Skin epidermis (tissue), 12 donors: ENCODE measurements around the gene PARVB.
"Not testable (repeated sequence)": the region's sequence is repeated elsewhere in the genome, so short reads cannot be mapped to it uniquely, and the experiment has no call there.

Source experiments
- H3K27ac ChIP-seq, 21 experiments: fragments of 200-600 bp; sonication (generic) in 11 of 21; one replicate each; pipeline ENCODE4 v1.5.0; 2020; ENCODE audit warnings: mild to moderate bottlenecking in 3 of 21, inconsistent platforms in 2 of 21, moderate library complexity in 2 of 21
- H3K4me3 ChIP-seq, 7 experiments: fragments of 200-600 bp; sonication (generic) in 2 of 7; one replicate each; pipeline ENCODE4 v1.5.0; 2020; ENCODE audit warnings: inconsistent platforms in 2 of 7, mild to moderate bottlenecking in 2 of 7, moderate library complexity in 1 of 7

PARVB gene

DNA sequence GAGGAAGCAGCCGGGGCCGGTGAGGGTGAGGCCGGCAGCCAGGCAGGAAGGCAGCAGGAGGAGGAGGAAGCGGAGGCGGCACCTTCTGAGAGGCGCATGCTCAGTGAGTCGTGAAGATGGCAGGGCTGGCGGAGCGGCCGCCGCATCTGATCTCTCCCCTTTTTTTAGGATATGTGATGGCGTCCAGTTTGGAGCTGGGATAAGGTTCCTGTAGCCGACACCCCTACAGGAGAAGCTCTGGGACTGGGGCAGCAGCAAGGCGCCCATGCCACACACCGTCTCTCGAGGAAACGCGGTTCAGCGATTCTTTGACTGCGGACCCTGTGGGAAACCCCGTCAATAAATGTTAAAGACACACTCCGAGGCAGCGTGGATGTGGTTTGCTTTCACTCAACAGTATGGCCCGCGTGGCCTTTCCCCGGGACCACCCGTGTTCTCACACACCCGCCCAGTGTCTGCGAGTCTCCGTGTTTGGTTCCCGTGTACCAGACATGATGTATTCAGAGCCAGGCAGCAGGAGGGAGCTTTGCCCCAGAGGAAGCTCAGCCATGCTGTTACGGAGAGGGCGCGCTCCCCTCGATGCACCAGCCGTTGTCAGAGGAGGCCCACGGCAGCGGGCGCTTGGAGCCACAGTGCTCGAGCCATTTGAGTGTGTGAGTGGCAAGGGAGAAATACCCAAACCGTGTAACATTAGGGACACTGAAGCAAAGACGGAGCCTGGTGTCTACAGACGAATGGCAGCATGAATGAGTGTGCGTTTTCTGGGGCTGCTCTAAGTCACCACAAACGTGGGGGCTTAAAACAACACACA is 27.7 kb upstream of the PARVB start:
- Histone ChIP-seq H3K4me3 (peak overlapping the region in 6 of 7 experiments; percentile 1 to 32 (median 18)), H3K27ac (peak overlapping the region in 13 of 21 experiments; percentile 11 to 88 (median 63))

GRCh38 chr22:43996981-43997265 is 27.2 kb upstream of the PARVB start:
- Histone ChIP-seq H3K4me3 (no peak overlapping the region), H3K27ac (no peak overlapping the region)

DNA sequence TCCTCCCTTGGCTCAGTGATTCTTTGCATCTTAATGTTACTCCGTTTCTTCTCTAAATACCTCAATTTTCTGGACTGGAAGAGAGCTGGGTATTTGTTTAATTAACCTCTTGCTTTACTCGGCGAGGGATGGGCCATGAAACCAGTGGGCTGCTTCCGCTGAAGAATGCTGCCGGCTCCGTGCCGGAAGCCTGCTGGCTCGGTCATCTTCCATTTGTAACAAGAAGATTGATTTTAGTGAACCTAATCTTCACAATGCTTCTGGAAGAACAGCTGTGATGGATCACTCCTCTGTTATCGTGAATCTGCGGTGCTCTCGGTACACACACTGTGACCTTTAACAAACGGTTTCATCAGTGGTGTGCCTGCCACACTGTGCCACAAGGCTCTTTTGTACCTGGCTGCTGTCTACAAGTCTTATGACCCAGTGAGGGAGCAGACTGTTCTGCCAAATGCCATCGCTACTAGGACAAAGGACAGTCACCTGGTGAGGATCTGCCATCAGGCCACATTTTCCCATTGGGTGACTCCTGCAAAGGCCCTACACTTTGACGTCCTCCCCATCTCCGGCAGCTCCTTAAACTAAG is 25.3 kb upstream of the PARVB start:
- no peak overlapping the region for H3K4me3 ChIP-seq
- no peak overlapping the region for H3K27ac ChIP-seq

GRCh38 chr22:43999378-43999777 is 24.7 kb upstream of the PARVB start:
- Histone ChIP-seq H3K4me3 (no peak overlapping the region), H3K27ac (no peak overlapping the region)

DNA sequence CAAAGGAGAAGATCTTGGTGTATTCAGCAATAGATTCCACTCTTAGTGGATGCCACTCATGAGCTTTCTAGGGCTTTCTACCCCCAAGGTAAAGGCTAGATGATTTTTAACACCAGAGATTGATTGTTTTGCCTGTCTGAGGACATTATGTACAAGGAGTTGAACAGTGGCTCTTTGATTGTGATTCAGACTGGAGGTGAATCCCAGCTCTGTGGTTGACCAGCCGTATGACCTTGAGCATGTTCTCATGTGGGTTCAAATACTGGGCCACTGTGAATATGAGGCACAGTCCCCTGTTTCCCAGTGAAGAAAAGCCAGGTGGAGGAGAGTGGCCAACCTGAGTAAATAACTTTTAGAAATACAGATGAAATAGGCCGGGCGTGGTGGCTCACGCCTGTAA is 24.0 kb upstream of the PARVB start:
- H3K27ac ChIP-seq, result peak overlapping the region in 3 of 21 experiments; percentile 18 to 60 (median 36)
- no peak overlapping the region for H3K4me3 ChIP-seq

GRCh38 chr22:44001521-44001920 is 22.6 kb upstream of the PARVB start:
- H3K27ac ChIP-seq, result no peak overlapping the region

GRCh38 chr22:44002324-44002723 is 21.8 kb upstream of the PARVB start:
- no peak overlapping the region for H3K4me3 ChIP-seq
- no peak overlapping the region for H3K27ac ChIP-seq

More at GRCh38 chr22:44001521-44001920, 22.6 kb upstream of the PARVB start:
- no peak overlapping the region for H3K4me3 ChIP-seq

DNA sequence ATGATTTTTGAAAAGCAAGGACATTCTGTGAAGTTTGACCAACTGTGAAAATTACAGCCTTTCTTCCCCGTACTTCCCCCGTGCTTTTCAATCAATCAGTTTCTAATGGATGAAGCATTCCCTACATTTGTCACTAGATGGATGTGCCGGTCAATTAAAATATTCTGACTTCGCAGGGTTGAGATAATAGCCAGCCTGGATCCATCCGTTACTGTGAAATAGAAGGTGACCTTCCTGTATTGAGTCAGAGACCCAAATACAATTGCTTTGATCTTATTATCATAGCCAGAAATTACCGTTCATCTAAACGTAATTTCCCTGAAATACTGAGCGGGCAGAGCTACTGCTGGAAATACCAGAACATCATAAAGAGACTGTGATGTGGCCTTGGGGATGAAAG is 21.1 kb upstream of the PARVB start:
- Histone ChIP-seq H3K27ac (no peak overlapping the region), H3K4me3 (no peak overlapping the region)

- H3K27ac ChIP-seq, result no peak overlapping the region
- H3K4me3 ChIP-seq, result no peak overlapping the region
Observed at GRCh38 chr22:44003405-44004103, 20.5 kb upstream of the PARVB start.

- Histone ChIP-seq H3K27ac (no peak overlapping the region), H3K4me3 (no peak overlapping the region)
Observed at GRCh38 chr22:44004104-44004460, 20.0 kb upstream of the PARVB start.

DNA sequence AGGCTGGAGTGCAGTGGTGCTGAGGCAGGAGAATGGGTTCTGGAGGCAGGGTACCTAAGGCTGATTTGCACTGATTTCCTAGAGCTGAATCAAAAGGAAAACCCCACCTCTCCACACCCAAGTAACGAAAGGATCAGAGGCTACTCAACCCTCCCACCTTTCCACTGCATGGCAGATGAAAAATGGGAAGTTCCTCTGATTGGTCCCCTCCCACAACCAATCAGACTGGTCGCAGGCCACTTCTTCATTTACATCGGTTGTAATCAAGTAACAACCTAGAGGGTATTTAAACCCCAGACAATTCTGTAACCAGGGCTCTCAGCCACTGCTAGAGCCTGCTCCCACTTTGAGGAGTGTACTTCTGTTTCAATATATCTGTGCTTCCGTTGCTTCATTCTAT is 18.6 kb upstream of the PARVB start:
- H3K4me3 ChIP-seq, result no peak overlapping the region

GRCh38 chr22:44012162-44012561 is 11.9 kb upstream of the PARVB start:
- H3K4me3 ChIP-seq, result no peak overlapping the region
- peak overlapping the region in 3 of 21 experiments; percentile 16 to 18 (median 17) for H3K27ac ChIP-seq

More for the DNA sequence above, 18.6 kb upstream of the PARVB start:
- H3K27ac ChIP-seq, result no peak overlapping the region

GRCh38 chr22:44012591-44012990 is 11.5 kb upstream of the PARVB start:
- H3K27ac ChIP-seq, result peak overlapping the region in 3 of 21 experiments; percentile 16 to 18 (median 17)
- H3K4me3 ChIP-seq, result no peak overlapping the region

DNA sequence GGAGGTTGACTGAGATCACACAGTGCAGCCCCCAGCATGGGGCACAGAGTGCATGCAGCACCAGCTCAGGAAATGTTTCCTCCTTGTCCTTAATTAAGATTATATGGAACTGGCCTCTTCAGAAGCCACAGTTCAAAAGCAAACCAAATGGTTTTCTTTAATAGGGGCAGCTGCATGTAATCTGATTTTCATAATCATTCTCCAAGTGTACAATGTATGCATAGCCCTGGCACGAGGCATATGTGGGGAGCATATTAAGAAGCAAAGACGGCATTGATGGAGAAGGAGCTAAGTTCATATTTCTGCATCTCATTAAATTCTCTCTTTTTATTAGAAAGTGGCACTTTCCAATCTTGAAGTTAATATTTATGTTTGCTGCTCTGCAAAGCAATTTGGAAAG is 9.9 kb upstream of the PARVB start:
- Histone ChIP-seq H3K27ac (no peak overlapping the region), H3K4me3 (no peak overlapping the region)

- not testable (repeated sequence) for H3K4me3 ChIP-seq, H3K27ac ChIP-seq
Observed at GRCh38 chr22:44016586-44016985, 7.5 kb upstream of the PARVB start.

DNA sequence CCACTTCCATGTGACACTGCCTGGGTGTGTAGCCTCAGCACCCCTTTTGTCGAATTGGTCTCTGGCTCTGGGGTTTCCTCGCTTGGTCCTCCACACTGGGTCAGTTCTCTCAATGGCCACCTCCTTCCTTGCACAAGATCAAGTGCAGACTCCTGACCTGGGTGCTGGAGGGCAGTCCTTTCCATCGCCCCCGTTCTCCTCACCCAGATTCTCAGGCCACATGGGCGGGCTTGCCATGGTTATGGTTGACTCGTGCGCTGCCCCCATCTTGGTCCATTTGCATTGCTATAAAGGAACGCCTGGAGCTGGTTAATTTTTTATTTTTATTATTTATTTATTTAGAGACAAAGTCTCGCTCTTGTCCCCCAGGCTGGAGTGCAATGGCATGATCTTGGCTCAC is 5.5 kb upstream of the PARVB start:
- no peak overlapping the region for H3K27ac ChIP-seq
- H3K4me3 ChIP-seq, result no peak overlapping the region

- Histone ChIP-seq H3K4me3 (no peak overlapping the region), H3K27ac (no peak overlapping the region)
Observed at GRCh38 chr22:44019416-44019815, 4.7 kb upstream of the PARVB start.

GRCh38 chr22:44019846-44020245 is 4.3 kb upstream of the PARVB start:
- Histone ChIP-seq H3K4me3 (no peak overlapping the region), H3K27ac (no peak overlapping the region)

GRCh38 chr22:44020981-44021380 is 3.1 kb upstream of the PARVB start:
- peak overlapping the region in 3 of 21 experiments; percentile 2 to 33 (median 22) for H3K27ac ChIP-seq
- no peak overlapping the region for H3K4me3 ChIP-seq

GRCh38 chr22:44023404-44024287 is 456 bp upstream of the PARVB start:
- H3K27ac ChIP-seq, result peak overlapping the region in 20 of 21 experiments; percentile 35 to 96 (median 82)
- H3K4me3 ChIP-seq, result peak overlapping the region; percentile 40 to 68 (median 54)
